GM18907 (cell line): ENCODE data around the gene HMCN2.

Source experiments
- ATAC-seq: cut with Tn5 transposase; IDR thresholded peaks from one replicate; pipeline ENCODE4 v1.9.1; 2021; ENCODE audit warnings: mild to moderate bottlenecking, moderate library complexity; ENCODE audit not compliant: unreplicated experiment

The HMCN2 gene

GRCh38 chr9:130265431-130266235, at the start of gene HMCN2:
HMCN2 (plus strand) TSS chr9:130265760; CDS start chr9:130265879, 119 bp downstream.
- no peak for ATAC-seq

GRCh38 chr9:130217838-130218237, 47.7 kb upstream of the HMCN2 start:
- no peak for ATAC-seq

- no peak for ATAC-seq
These were observed 45.9 kb upstream of the HMCN2 start for GRCh38 chr9:130219661-130220096.

DNA sequence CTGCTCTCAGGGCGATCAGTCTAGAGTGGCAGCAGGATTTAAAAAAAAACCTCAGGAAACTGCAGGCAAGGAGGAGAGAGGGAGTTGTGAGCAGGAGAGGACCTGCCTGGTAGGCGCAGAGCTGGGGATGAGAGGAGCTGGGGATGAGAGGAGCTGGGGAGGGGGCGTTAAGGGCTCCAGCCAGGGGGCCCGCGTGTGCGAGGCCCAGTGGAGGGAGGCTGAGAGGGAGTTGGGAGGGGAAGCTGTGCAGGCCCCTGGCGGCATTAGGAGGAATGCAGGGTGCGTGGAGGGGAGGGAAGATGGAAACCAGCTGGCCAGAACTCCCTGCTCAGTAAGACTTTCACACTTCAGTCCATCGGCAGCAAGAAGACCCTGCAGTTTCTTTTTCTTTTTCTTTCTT, 45.2 kb upstream of the HMCN2 start:
- no peak for ATAC-seq

DNA sequence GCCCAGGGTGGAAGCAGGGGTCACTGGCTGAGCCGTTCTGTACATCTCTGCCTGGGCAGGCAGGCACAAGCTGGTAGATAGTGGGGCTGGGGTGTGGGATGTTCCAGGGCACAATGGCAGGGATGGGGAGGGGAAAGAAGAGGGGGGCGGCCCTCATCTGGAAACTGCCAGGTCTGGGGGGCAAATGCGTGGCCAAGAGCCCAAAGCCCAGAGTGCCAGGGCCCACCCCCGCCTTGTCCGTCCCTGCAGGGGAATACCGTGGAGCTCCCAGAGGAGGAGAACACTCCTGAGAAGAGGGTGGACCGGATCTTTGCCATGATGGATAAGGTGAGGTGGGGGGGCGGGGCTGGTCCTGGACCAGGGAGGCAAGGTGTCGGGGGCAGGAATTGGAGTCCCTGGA, 42.7 kb upstream of the HMCN2 start:
- no peak for ATAC-seq

- no peak for ATAC-seq
These were observed 40.5 kb upstream of the HMCN2 start for GRCh38 chr9:130225071-130225470.

GRCh38 chr9:130225586-130225985, 40.0 kb upstream of the HMCN2 start:
- no peak for ATAC-seq

DNA sequence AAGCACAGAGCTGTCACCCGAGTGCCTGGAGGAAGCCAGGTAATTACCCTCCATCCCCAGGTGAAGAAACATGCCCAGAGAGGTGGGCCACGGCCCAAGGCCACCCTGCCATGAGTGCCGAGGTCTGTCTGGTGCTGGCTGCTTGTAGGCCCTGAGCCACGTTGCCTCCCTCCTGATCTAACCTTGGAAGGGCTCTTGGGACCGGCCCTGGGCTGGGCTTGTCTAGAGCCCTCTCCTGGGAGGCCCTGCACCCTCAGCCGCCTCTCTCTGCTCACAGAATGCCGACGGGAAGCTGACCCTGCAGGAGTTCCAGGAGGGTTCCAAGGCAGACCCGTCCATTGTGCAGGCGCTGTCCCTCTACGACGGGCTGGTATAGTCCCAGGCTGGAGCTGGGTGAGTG, 39.4 kb upstream of the HMCN2 start:
- no peak for ATAC-seq

GRCh38 chr9:130227833-130228232, 37.7 kb upstream of the HMCN2 start:
- no peak for ATAC-seq

- ATAC-seq: no peak
These were observed 35.8 kb upstream of the HMCN2 start for GRCh38 chr9:130229759-130230158.

DNA sequence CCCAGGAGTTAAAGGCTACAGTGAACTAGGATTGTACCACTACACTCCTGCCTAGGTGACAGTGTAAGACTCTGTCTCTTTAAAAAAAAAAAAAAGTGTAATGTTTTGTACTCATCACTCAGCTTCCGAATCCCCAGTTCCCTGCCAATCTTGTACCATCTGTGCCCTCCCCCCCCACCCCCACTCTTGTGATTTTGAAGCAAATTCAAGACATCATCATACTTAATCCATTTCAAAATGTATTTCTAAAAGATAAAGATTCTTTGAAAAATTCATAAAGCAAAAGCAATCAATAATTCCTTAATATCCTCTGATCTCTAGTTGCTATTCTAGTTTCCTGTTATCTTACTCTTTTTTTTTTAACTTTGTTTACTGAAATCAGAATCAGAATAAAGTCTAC, 34.9 kb upstream of the HMCN2 start:
- ATAC-seq: no peak

- no peak for ATAC-seq
These were observed 32.5 kb upstream of the HMCN2 start for GRCh38 chr9:130232899-130233586.

- ATAC-seq: no peak
These were observed 32.0 kb upstream of the HMCN2 start for GRCh38 chr9:130233587-130233945.

DNA sequence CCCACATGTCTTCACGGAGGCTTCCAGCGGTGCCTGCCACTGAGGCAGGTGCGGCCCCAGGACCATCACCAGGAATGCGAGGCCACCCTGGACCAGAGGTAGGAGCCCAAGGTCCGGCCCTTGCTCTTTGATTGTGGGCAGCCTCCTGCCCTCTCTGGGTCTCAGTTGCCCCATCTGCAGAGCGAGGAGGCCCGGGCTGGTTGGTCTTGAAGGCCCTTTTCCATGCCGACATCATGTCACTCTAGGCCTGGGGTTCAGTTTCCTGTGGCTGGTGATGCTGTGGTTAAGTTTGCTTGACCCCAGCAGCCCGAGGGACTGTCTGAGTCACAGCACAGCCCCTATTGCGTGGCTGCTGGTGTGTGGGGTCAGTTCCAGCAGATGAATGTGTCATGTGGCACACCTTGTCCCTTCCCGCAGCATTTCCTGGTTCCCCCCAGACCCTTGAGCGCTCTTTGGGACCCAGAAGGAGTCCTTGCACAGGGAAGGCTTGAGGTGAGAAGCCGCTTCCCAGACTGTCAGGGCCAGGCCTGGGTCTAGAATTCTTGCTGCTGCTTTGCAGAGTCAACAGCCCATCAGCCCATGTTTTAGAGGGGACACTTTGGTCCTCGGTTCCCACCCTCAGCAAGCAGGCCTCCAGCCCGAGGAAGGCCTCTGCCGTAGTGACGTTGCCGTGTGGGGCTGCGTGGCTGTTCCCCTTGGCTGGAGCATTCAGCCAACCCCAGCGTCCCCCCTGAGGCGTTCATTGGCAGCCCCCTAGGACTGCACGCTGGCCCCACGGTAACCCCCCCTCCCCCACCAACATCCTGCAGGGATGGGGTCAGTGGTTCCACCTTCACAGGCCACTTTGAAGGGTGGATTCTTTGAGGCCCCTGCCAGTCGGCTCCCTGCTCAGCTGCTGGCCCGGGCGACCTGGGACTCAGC, 31.0 kb upstream of the HMCN2 start:
- ATAC-seq: no peak

DNA sequence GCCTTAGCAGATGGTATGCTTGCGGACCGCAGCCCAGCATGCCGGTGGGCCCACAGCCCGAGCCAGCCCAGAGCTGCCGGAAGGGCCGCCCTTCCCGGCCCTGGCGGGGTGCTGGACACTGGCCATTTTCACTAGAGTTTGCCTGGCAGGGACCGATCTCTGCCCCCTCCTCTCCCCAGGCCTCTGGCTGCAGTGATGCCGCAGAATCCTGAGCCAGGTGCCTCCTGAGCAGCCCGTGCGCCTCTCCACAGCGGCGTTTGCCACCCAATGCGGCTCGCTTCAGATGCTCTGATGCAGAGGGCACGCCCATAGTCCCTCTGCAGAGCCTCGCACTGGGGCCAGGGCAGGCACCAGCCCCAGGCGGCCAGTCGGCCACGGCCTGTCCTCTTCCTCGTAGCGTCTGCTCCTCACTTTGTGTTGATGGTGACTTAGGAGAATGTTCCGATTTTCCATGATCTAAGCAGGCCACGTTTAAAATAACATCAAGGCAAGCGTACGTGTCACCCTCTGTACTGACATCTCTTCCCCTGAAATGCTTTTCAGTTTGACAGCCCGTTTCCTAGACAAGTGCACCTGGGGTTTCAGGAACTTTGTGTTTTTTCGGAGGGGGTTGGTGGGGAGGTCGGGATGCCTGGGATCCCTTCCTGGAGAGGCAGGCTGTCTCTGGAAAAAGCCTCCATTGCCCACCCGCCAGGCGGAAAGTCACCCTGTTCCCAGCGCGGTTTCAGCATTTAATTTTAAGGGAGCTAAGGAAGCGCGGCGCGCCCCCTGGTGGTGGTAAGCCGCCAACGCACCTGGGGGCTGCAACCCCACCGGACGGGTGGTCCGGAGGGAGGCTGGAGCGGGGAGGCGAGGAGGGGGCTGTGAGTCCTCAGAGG, 29.8 kb upstream of the HMCN2 start:
- ATAC-seq: no peak

- no peak for ATAC-seq
These were observed 29.0 kb upstream of the HMCN2 start for GRCh38 chr9:130236436-130236985.

- no peak for ATAC-seq
These were observed 28.5 kb upstream of the HMCN2 start for GRCh38 chr9:130237076-130237475.

- ATAC-seq: no peak
These were observed 27.6 kb upstream of the HMCN2 start for GRCh38 chr9:130237763-130238524.

DNA sequence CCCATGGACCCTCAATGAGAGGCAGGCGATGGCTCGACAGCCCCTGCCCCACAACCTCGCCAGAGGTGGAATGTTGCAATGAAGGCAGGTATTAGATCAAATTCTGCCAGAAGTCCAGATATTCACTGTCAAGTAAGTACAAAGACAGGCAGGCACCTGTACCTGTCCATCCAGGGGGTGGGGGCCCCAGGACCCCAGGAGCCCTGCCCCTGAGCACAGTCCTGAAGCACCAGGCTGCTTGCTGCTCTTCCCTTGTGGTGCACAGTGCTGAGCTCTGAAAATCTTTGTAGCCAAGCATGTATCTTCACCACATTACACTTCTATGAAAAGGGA, 26.2 kb upstream of the HMCN2 start:
- ATAC-seq: no peak
